Psoas muscle (tissue), 8 donors: ENCODE results near the gene CEMP1. TPM values are rescaled to one million over a fixed set of nuclear protein-coding genes. Genes with fewer than 3 reads are reported as not detected.

Source experiments
- ATAC-seq, 4 donors: fragments of 200-7000 bp; cut with Tn5 transposase; one replicate each; pipeline ENCODE4 v1.9.1; 2020; ENCODE audit warnings: moderate library complexity in 3 of 4, mild to moderate bottlenecking in 2 of 4
- DNase-seq, 2 donors: peaks; one replicate each; pipeline ENCODE4 v3.0.0-alpha.2; 2020
- H3K27ac ChIP-seq: fragments of 200-600 bp; one replicate; pipeline ENCODE4 v1.8.0; 2022
- H3K27me3 ChIP-seq, 3 donors: fragments of 200-600 bp in 1 of 3; one replicate each; pipeline versions ENCODE4 v1.6.1 to v1.8.0; 2013 to 2022; ENCODE audit warnings: low read length in 2 of 3, mild to moderate bottlenecking in 2 of 3, moderate library complexity in 1 of 3; ENCODE audit not compliant: insufficient read depth in 3 of 3
- H3K36me3 ChIP-seq, 2 donors: fragments of 200-600 bp in 1 of 2; one replicate each; pipeline versions ENCODE4 v1.6.1 to v1.8.0; 2013 to 2022; ENCODE audit warnings: low read depth in 1 of 2, mild to moderate bottlenecking in 1 of 2, moderate library complexity in 1 of 2; ENCODE audit not compliant: insufficient read depth in 1 of 2
- H3K4me1 ChIP-seq: fragments of 200-600 bp; one replicate; pipeline ENCODE4 v1.8.0; 2022
- H3K4me3 ChIP-seq: fragments of 200-600 bp; one replicate; pipeline ENCODE4 v1.8.0; 2022; ENCODE audit warnings: mild to moderate bottlenecking
- H3K9me3 ChIP-seq: fragments of 200-600 bp; one replicate; pipeline ENCODE4 v1.8.0; 2022
- WGBS, 3 donors: extraction: QIAGEN DNeasy Blood & Tissue Kit; methylation state at CpG; one replicate each; pipeline versions ENCODE4 v1.1.6 to v1.1.7; 2013; 5-methylcytosine and 5-hydroxymethylcytosine counted together
- intact Hi-C, 2 donors: fragments of 100-400 bp; cut with DNase I; formaldehyde crosslinking; loops; one replicate each; pipeline versions ENCODE4 v1.11.0 to v1.14.2; 2022
- polyA plus RNA-seq, 3 donors: library from polyadenylated mRNA; stranded (reverse); fragments of 200-250 nt; gene quantifications; one replicate each; pipeline ENCODE4 v1.2.3, GENCODE V29; 2013
- total RNA-seq, 4 donors: library from RNA; stranded (reverse); fragmentation: NEBNext Ultra II Directional in 2 of 4; extraction: Animal tissue kit (Norgen Biotek cat#: 25700) in 2 of 4; gene quantifications; one replicate each; pipeline versions ENCODE4 v1.2.1 to v1.2.4, GENCODE V29; 2021 to 2023
- TF ChIP-seq, protein P1 (sequence below): fragments of 200-600 bp; IDR thresholded peaks from one replicate; pipeline ENCODE4 v1.8.0; 2022; ENCODE audit warnings: antibody characterized with exemption
- donor health status: healthy with polysubstance abuse.
- donor health status: DM: no; HTN: no; CAD: no; lungs with moderate emphysema.
- donor health status: Bipolar disorder and iron deficiency.
- donor health status: healthy.
- donor health status: DM: yes; HTN: yes; CAD: no.
- donor health status: DM: no; HTN: no; CAD: no.
- donor health status: DM: no; HTN: no; CAD: no.
- donor health status: DM: yes; HTN: yes; CAD: no.

Gene CEMP1
- total and polyA plus RNA-seq, 7 donors: 0.16 to 0.32 (median 0.20) TPM; not detected in 3

DNA sequence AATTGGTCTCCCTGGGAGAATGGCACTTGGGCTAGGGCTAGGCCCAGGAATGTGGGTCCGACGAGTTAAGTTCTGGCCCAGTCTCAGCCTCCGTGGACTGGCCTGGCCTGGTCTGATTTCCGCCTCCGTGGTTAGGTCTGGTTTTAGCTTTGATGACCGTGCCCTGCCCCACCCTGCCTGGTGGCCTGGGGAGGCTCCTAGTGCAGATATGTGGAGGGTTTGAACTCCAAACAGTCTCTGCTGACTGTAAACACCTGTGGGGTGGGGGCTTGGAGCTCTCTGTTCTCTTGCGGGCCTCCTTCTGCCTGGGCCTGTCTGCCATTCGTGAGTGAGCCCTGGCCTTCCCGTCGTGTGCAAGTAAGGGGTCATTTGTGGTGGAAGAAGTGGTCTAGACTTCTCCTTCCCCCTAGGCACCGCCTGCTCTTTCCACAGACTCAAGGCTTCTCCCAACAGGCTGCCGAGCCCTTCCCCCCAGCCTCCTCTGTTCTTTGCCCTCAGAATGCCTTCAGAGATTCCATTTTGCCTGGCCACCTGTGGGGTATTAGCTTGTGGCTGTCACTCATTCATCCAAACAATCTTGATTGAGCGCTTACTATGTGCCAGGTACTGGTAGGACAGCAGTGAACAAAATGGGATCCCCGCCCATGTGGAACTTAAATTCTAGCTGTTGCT lies 15.9 kb downstream of the CEMP1 start:
- ATAC-seq (peak in 2 of 4 donors; percentile 9 to 21), DNase-seq (peak in 1 of 2 donors; percentile 32)
- TF ChIP-seq, protein P1, sequence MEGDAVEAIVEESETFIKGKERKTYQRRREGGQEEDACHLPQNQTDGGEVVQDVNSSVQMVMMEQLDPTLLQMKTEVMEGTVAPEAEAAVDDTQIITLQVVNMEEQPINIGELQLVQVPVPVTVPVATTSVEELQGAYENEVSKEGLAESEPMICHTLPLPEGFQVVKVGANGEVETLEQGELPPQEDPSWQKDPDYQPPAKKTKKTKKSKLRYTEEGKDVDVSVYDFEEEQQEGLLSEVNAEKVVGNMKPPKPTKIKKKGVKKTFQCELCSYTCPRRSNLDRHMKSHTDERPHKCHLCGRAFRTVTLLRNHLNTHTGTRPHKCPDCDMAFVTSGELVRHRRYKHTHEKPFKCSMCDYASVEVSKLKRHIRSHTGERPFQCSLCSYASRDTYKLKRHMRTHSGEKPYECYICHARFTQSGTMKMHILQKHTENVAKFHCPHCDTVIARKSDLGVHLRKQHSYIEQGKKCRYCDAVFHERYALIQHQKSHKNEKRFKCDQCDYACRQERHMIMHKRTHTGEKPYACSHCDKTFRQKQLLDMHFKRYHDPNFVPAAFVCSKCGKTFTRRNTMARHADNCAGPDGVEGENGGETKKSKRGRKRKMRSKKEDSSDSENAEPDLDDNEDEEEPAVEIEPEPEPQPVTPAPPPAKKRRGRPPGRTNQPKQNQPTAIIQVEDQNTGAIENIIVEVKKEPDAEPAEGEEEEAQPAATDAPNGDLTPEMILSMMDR: no peak
- no peaks in the 10 kb centered on the region for H3K9me3 ChIP-seq
- 12 to 24% (median 20%) methylated on average over 14 of the region's 14 CpGs for WGBS, 3 donors
- intact Hi-C loops: no loop called here
- H3K36me3 ChIP-seq: peaks cover 0 to 9% of the 10 kb centered on the region in 2 donors
- peak overlapping the region; percentile 95 for H3K27ac ChIP-seq
- H3K4me1 ChIP-seq: peaks cover 50% of the 10 kb centered on the region
- peak overlapping the region; percentile 73 for H3K4me3 ChIP-seq
- no peaks in the 10 kb centered on the region for H3K27me3 ChIP-seq

DNA sequence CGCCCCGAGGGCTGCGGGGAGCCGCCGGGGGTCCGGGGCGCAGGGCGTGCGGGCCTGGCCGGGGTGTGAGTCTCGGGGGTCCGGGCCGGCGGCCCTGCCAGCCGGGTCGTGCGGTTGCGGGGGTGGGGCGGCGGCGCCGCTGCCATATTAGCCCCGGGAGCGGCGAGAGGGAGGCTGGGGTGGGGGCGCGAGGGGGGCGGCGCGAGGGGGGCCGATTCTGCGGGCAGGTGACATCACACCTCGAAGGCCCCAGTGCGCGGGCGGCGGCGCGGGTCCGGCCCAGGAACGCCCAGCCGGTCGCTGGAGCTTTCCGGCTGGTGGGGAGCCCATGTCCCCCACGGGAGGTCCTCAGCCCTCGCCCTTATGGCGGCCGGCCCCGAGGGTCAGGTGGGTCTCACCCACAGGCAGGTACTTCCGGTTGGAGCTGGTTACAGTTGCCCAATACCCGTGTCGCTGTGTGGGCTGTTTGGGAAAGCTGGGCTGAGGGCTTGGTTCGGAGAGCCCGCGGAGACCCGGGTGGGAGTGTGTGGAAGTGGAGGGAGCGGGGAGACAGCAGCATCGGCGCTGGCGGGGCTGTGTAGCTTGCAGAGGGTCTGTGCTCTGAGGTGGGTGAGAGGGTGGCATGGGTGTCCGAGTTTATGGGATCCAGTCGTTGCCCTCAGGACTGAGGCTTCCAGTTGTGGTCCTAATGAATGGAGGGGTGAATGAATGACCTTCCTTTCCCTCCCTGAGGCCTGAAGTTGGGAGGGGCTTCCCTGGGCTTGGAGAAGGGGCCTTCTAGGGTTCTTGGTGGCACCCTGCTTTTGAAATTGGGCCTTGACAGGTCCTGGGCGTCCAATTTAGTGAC lies 16.7 kb downstream of the CEMP1 start:
- peaks cover 46% of the 10 kb centered on the region for H3K4me1 ChIP-seq
- H3K27me3 ChIP-seq: no peaks in the 10 kb centered on the region
- TF ChIP-seq, protein P1: no peak
- intact Hi-C loops: no loop called here
- peak overlapping the region; percentile 73 for H3K4me3 ChIP-seq
- H3K36me3 ChIP-seq: peaks cover 0 to 7% of the 10 kb centered on the region in 2 donors
- no peak for DNase-seq
- 0 to 1% (median 1%) methylated on average over 29 to 63 of the region's 63 CpGs for WGBS, 3 donors
- H3K9me3 ChIP-seq: no peaks in the 10 kb centered on the region
- ATAC-seq: peak in 2 of 4 donors; percentile 2 to 11
- peak overlapping the region; percentile 95 for H3K27ac ChIP-seq

DNA sequence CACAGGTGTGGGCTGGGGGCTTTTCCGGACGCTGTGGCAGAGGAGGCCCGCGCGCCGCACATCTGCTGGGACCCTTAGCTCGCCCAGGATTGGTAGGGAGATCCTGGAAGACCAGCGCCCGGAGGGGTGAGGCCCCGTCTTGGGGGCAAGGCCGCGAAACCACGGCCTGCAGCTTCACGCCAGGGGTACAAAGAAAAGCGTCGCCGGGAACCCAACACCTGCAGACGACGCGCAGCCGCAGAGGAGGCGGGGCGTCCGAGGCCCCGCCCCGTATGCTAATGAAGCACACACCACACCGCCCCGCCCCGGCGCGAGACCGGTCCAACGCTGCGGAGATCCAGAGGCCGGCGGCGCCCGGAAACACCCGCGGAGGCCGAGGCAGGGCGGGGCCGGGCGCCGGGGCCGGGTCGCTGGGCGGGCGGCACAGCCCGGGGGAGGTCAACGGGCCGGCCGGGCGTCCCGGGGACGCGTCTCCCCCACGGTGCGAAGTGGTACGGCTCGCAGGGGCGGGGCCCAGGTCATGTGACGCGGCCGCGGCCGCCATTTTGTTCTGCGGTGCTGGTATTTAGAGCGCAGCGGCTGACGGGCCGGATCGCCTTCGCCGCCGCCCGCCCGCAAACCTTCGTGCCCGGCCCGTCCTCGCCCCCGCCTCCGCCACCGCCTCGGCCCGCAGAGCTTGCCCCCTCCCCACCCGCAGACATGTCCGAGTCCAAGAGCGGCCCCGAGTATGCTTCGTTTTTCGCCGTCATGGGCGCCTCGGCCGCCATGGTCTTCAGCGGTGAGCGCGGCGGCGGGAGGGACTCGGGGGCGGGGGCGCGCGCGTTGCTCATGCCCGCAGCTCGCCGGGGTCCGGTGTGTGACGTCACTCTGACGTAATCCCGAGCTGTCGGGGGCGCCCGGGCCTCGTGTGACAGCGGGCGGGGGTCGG lies 17.5 kb downstream of the CEMP1 start, which contains the start of gene ATP6V0C:
TSS of gene ATP6V0C (plus strand) at position 548 of the 928 bp plus-strand sequence. CDS start at position 700, 152 bp downstream.
- Histone ChIP-seq H3K36me3 (peaks cover 0 to 3% of the 10 kb centered on the region in 2 donors), H3K4me1 (peaks cover 37% of the 10 kb centered on the region), H3K27ac (peak within 1 kb of the TSS; percentile 95), H3K4me3 (peak within 1 kb of the TSS; percentile 73), H3K27me3 (no peaks in the 10 kb centered on the region), H3K9me3 (no peaks in the 10 kb centered on the region)
- intact Hi-C loops: no loop called here
- 0 to 1% (median 1%) methylated on average over 48 to 122 of the region's 122 CpGs for WGBS, 3 donors
- DNase-seq: peak; percentile 93 to 96
- TF ChIP-seq, protein P1: no peak
- peak; percentile 82 to 88 (median 85) for ATAC-seq

DNA sequence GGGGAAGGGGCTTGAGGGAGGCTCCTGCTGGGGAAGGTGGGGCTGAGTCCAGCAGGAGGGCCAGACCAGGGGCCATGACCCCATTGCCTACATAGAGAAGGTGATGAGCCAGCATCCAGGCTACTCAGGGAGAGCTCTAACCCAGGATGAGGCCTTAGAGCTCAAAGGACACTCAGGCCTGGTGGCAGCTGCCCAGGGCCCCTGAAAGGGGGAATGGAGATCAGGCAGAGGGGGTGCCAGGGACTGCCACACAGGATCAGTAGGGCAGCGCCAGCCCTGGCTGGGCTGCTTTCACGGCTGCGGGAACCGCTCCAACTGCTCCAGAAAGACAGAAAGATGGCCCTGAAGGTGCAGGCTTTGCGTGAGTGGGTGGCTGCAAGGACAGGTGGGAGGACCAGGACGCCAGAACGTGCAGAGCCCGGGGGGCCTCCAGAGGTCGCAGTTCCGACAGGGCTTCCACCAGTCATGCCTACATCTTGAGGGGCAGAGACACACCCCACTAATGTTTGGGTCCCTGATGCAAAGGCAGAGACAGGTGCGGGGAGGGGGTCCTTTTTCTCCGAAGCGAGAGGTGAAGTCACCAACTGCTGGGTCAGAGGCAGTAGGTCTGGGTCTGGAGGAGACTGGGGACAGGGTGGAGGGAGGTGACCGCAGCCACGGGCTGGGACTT lies 18.3 kb downstream of the CEMP1 start:
- H3K4me1 ChIP-seq: peaks cover 29% of the 10 kb centered on the region
- TF ChIP-seq, protein P1: no peak
- peaks cover 0 to 3% of the 10 kb centered on the region in 2 donors for H3K36me3 ChIP-seq
- ATAC-seq (peak in 2 of 4 donors; percentile 6 to 14), DNase-seq (peak in 1 of 2 donors; percentile 37)
- peak overlapping the region; percentile 73 for H3K4me3 ChIP-seq
- no peaks in the 10 kb centered on the region for H3K9me3 ChIP-seq
- H3K27me3 ChIP-seq: no peaks in the 10 kb centered on the region
- peak overlapping the region; percentile 95 for H3K27ac ChIP-seq
- intact Hi-C loops: no loop called here
- 23 to 40% (median 32%) methylated on average over 15 of the region's 15 CpGs for WGBS, 3 donors
